ENCODE measurements around the gene TNFRSF1A.
"Not testable (repeated sequence)": the region's sequence is repeated elsewhere in the genome, so short reads cannot be mapped to it uniquely, and the experiment has no call there.

Gene TNFRSF1A

DNA sequence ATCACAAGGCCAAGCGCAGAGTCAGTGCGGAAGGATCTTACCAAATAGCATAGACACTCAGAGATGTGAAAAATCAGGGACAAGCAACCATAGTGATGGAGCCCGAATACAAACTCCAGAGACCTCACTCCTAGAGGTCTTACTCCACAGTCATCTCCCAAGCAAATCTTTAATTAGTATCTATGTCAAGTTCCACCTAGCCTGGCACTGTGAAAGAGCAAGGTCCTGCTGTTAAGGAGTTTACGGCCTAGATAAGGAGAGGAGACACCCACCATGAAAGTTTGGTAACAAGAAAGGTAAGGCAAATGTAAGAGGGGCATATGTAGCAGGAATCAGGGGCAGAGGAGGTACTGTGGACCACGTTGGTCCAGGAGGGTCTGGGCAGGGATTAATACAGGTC lies 38.8 kb downstream of the TNFRSF1A start:
- H3K4me3 Mint-ChIP-seq: no peak overlapping the region
- ATAC-seq (replicated peaks; ENCODE audit: extremely low read depth, poor library complexity, severe bottlenecking): no peak
- DNase-seq (ENCODE audit: low spot score in 2 of 2): no peak
- H3K9me3 Mint-ChIP-seq: no peaks in the 10 kb centered on the region
- H3K27ac Mint-ChIP-seq (ENCODE audit: low read depth): no peak overlapping the region
- H3K27me3 Mint-ChIP-seq: peaks cover 37% of the 10 kb centered on the region
- H3K4me1 Mint-ChIP-seq: no peaks in the 10 kb centered on the region
- H3K36me3 Mint-ChIP-seq (ENCODE audit: insufficient read depth): no peaks in the 10 kb centered on the region

GRCh38 chr12:6302621-6303020 lies 39.3 kb downstream of the TNFRSF1A start:
- Mint-ChIP-seq H3K4me3 (no peak overlapping the region), H3K9me3 (no peaks in the 10 kb centered on the region), H3K27me3 (peaks cover 41% of the 10 kb centered on the region), H3K4me1 (no peaks in the 10 kb centered on the region), H3K27ac (ENCODE audit: low read depth) (no peak overlapping the region), H3K36me3 (ENCODE audit: insufficient read depth) (no peaks in the 10 kb centered on the region)
- ATAC-seq (replicated peaks; ENCODE audit: extremely low read depth, poor library complexity, severe bottlenecking) (no peak), DNase-seq (ENCODE audit: low spot score in 2 of 2) (no peak)

- no peak for ATAC-seq (replicated peaks; ENCODE audit: extremely low read depth, poor library complexity, severe bottlenecking)
- Mint-ChIP-seq H3K4me1 (no peaks in the 10 kb centered on the region), H3K27me3 (peaks cover 48% of the 10 kb centered on the region), H3K9me3 (no peaks in the 10 kb centered on the region), H3K4me3 (no peak overlapping the region), H3K36me3 (ENCODE audit: insufficient read depth) (no peaks in the 10 kb centered on the region), H3K27ac (ENCODE audit: low read depth) (no peak overlapping the region)
- DNase-seq (ENCODE audit: low spot score in 2 of 2): no peak
These were observed 40.2 kb downstream of the TNFRSF1A start for GRCh38 chr12:6301721-6302120.

DNA sequence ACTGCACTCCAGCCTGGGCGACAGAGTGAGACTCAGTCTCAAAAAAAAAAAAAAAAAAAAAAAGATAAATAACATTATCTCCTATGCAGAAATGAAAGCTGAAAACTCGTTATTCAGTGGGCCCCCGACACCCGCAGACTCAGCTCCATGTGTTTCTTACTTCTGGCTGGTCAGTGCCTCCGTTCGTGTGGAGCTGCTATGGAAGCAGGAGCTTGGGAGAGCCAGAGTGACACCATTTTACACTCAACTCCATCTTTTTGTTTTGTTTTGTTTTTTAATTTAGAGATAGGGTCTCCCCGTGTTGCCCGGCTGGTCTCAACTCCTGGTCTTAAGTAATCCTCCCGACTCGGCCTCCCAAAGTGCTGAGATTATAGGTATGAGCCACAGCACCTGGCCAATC lies 44.7 kb downstream of the TNFRSF1A start:
- no peak overlapping the region for H3K4me3 Mint-ChIP-seq
- H3K36me3 Mint-ChIP-seq (ENCODE audit: insufficient read depth): no peaks in the 10 kb centered on the region
- no peaks in the 10 kb centered on the region for H3K9me3 Mint-ChIP-seq
- DNase-seq (ENCODE audit: low spot score in 2 of 2) (no peak), ATAC-seq (replicated peaks; ENCODE audit: extremely low read depth, poor library complexity, severe bottlenecking) (no peak)
- no peaks in the 10 kb centered on the region for H3K4me1 Mint-ChIP-seq
- no peak overlapping the region for H3K27ac Mint-ChIP-seq (ENCODE audit: low read depth)
- peaks cover 64% of the 10 kb centered on the region for H3K27me3 Mint-ChIP-seq

- no peak overlapping the region for H3K27ac Mint-ChIP-seq (ENCODE audit: low read depth)
These were observed 46.6 kb downstream of the TNFRSF1A start for GRCh38 chr12:6295094-6295811.

DNA sequence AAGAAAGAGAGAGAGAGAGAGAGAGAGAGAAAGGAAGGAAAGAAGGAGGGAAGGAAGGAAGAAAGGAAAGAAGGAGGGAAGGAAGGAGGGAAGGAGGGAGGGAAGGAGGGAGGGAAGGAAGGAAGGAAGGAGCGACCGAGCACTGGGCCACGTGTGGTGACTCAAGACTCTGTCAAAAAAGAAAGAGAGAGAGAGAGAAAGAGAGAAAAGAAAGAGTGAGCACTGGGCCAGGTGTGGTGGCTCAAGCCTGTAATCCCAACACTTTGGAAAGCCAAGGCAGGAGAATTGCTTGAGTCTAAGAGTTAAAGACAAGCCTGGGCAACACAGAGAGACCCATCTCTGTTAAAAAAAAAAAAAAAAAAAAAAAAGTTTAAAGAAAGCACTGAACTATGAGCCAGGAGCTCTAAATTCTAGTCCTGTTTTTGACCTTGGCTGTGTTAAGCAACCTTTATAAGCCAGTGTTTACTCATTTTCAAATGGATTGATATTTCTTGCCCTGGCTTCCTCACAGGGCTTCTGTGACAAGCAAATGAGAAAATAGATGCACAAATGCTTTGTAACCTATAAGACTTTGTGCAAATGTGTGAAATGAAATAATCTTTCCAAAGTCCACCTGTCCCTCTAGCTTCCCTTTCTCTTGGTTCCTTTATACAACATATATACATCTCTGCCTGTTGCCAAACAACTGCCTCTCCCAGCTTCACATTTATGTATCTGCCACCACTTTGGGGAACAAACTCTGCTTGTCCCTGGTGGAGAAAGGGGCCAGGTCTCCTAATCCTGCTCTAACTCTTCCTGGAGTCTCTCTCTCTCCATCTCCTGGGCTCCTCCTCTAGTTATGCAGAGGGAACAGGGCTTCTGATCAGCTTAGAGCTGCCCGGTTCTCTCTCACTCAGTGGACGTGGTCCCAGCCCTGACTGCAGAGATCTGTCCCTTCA lies 47.5 kb downstream of the TNFRSF1A start:
- H3K4me1 Mint-ChIP-seq: no peaks in the 10 kb centered on the region
- H3K27ac Mint-ChIP-seq (ENCODE audit: low read depth): no peak overlapping the region
- DNase-seq (ENCODE audit: low spot score in 2 of 2) (no peak), ATAC-seq (replicated peaks; ENCODE audit: extremely low read depth, poor library complexity, severe bottlenecking) (no peak)
- H3K4me3 Mint-ChIP-seq: no peak overlapping the region
- H3K27me3 Mint-ChIP-seq: peaks cover 58% of the 10 kb centered on the region
- H3K9me3 Mint-ChIP-seq: no peaks in the 10 kb centered on the region
- no peaks in the 10 kb centered on the region for H3K36me3 Mint-ChIP-seq (ENCODE audit: insufficient read depth)

More at GRCh38 chr12:6295094-6295811, 46.6 kb downstream of the TNFRSF1A start:
- Mint-ChIP-seq H3K4me3 (no peak overlapping the region), H3K9me3 (no peaks in the 10 kb centered on the region), H3K36me3 (ENCODE audit: insufficient read depth) (no peaks in the 10 kb centered on the region), H3K4me1 (no peaks in the 10 kb centered on the region), H3K27me3 (peaks cover 59% of the 10 kb centered on the region)
- no peak for DNase-seq (ENCODE audit: low spot score in 2 of 2)
- ATAC-seq (replicated peaks; ENCODE audit: extremely low read depth, poor library complexity, severe bottlenecking): no peak

DNA sequence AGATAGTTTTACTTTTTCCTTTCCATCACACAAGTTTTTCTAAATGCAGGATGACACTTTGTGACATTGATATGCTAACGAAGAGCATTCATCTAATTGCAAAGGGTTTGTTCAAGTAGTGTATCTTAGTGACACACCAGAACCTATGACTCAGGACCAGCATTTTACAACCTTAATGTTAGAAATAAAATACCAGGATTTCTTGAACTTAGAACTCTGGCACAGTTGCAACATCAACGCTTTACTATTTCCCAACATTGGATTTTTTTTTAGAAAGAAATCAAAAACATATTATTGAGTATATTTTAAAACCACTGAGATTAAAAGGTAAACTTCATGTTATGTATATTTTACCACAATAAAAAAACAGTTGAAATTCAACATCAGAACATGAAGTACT lies 49.3 kb downstream of the TNFRSF1A start:
- peaks cover 59% of the 10 kb centered on the region for H3K27me3 Mint-ChIP-seq
- H3K4me3 Mint-ChIP-seq: no peak overlapping the region
- DNase-seq (ENCODE audit: low spot score in 2 of 2): no peak
- H3K4me1 Mint-ChIP-seq: no peaks in the 10 kb centered on the region
- H3K36me3 Mint-ChIP-seq (ENCODE audit: insufficient read depth): no peaks in the 10 kb centered on the region
- H3K9me3 Mint-ChIP-seq: no peaks in the 10 kb centered on the region
- no peak overlapping the region for H3K27ac Mint-ChIP-seq (ENCODE audit: low read depth)
- ATAC-seq (replicated peaks; ENCODE audit: extremely low read depth, poor library complexity, severe bottlenecking): no peak

DNA sequence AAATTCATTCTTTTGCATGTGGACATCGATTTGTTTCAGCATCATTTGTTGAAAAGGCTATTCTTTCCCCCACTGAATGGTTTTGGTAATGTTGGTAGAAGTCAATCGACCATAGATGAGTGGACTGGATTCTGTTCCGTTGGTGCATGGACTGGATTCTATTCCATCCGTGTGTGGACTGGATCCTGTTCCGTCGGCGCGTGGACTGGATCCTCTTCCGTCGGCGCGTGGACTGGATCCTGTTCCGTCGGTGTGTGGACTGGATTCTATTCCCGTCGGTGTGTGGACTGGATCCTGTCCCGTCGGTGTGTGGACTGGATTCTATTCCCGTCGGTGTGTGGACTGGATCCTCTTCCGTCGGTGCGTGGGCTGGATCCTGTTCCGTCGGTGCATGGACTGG lies 52.0 kb downstream of the TNFRSF1A start:
- H3K27ac Mint-ChIP-seq (ENCODE audit: low read depth); H3K36me3 Mint-ChIP-seq (ENCODE audit: insufficient read depth); H3K9me3 Mint-ChIP-seq; H3K4me3 Mint-ChIP-seq; ATAC-seq (replicated peaks; ENCODE audit: extremely low read depth, poor library complexity, severe bottlenecking); DNase-seq (ENCODE audit: low spot score in 2 of 2); H3K4me1 Mint-ChIP-seq: not testable (repeated sequence)
- H3K27me3 Mint-ChIP-seq: peaks cover 37% of the 10 kb centered on the region

DNA sequence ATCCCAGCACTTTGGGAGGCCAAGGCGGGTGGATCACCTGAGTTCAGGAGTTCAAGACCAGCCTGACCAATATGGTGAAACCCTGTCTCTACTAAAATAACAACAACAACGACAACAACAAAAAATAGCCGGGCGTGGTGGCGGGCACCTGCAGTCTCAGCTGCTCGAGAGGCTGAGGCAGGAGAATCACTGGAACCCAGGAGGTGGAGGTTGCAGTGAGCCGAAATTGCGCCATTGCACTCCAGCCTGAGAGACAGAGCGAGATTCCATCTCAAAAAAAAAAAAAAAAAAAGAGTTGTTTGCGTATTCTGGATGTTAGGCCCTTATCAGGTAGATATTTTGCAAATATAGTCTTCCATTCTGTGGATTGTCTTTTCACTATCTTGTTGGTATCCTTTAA lies 52.8 kb downstream of the TNFRSF1A start:
- H3K36me3 Mint-ChIP-seq (ENCODE audit: insufficient read depth); ATAC-seq (replicated peaks; ENCODE audit: extremely low read depth, poor library complexity, severe bottlenecking); H3K4me3 Mint-ChIP-seq; H3K4me1 Mint-ChIP-seq; H3K27ac Mint-ChIP-seq (ENCODE audit: low read depth); DNase-seq (ENCODE audit: low spot score in 2 of 2); H3K9me3 Mint-ChIP-seq: not testable (repeated sequence)
- H3K27me3 Mint-ChIP-seq: peaks cover 32% of the 10 kb centered on the region

- no peak for ATAC-seq (replicated peaks; ENCODE audit: extremely low read depth, poor library complexity, severe bottlenecking)
These were observed 53.6 kb downstream of the TNFRSF1A start for GRCh38 chr12:6288235-6288634.

DNA sequence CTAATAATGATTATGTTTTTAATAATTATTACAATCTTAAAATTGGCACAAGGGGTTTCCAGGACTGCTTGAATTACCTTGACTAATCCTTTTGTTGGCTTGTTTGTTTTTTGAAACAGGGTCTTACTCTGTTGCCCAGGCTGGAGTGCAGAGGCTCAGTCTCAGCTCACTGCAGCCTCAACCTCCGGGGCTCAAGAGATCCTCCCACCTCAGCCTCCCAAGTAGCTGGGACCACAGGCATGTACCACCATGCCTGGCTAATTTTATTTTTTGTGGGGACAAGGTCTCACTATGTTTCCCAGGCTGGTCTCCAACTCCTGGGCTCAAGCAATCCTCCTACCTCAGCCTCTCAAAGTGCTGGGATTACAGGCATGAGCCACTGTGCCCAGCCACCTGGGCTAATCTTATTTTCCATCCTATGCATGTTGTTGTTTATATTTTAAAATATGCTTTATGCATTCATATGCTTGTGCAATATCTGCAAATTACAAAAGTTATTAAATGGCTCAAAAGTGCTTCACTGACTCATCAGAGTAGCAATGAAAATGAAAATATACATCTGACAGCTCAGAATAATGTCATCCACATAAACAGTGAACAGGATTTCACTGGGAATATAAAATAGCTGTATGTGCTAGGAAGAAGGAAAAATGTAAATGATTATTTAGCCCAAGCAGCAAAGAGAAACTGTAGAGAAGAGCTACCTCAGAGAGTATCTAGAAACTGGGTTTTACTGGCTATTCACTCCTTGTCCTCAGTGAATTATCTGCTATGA lies 56.2 kb downstream of the TNFRSF1A start:
- H3K27me3 Mint-ChIP-seq: peaks cover 42% of the 10 kb centered on the region
- no peak for ATAC-seq (replicated peaks; ENCODE audit: extremely low read depth, poor library complexity, severe bottlenecking)
- H3K27ac Mint-ChIP-seq (ENCODE audit: low read depth): no peak overlapping the region
- no peak overlapping the region for H3K4me3 Mint-ChIP-seq
- no peak for DNase-seq (ENCODE audit: low spot score in 2 of 2)
- H3K9me3 Mint-ChIP-seq: no peaks in the 10 kb centered on the region
- H3K4me1 Mint-ChIP-seq: peaks cover 7% of the 10 kb centered on the region
- peaks cover 2% of the 10 kb centered on the region for H3K36me3 Mint-ChIP-seq (ENCODE audit: insufficient read depth)

More at GRCh38 chr12:6288235-6288634, 53.6 kb downstream of the TNFRSF1A start:
- Mint-ChIP-seq H3K27me3 (peaks cover 23% of the 10 kb centered on the region), H3K4me1 (peaks cover 7% of the 10 kb centered on the region), H3K36me3 (ENCODE audit: insufficient read depth) (no peaks in the 10 kb centered on the region), H3K27ac (ENCODE audit: low read depth) (no peak overlapping the region), H3K9me3 (no peaks in the 10 kb centered on the region), H3K4me3 (no peak overlapping the region)
- DNase-seq (ENCODE audit: low spot score in 2 of 2): no peak

GRCh38 chr12:6285063-6285477 lies 56.8 kb downstream of the TNFRSF1A start:
- Mint-ChIP-seq H3K4me1 (peaks cover 7% of the 10 kb centered on the region), H3K27me3 (peaks cover 48% of the 10 kb centered on the region), H3K4me3 (no peak overlapping the region), H3K36me3 (ENCODE audit: insufficient read depth) (peaks cover 2% of the 10 kb centered on the region), H3K9me3 (no peaks in the 10 kb centered on the region), H3K27ac (ENCODE audit: low read depth) (no peak overlapping the region)
- ATAC-seq (replicated peaks; ENCODE audit: extremely low read depth, poor library complexity, severe bottlenecking): peak; percentile 70
- peak; percentile 41 to 50 for DNase-seq (ENCODE audit: low spot score in 2 of 2)

All from central memory CD8-positive, alpha-beta T cell (primary cell).